B cell (primary cell): ENCODE measurements around the gene TCFL5. TPM values are rescaled to one million over a fixed set of nuclear protein-coding genes. Genes with fewer than 3 reads are reported as not detected.

Experiments
- ATAC-seq: fragments of 200-7000 bp; cut with Tn5 transposase; one replicate; pipeline ENCODE4 v1.10.0; 2021; ENCODE audit warnings: low read depth, mild to moderate bottlenecking, moderate number of reproducible peaks, moderate library complexity
- CTCF ChIA-PET: fragments of 350-600 bp; sonication (Branson Sonifier 250); formaldehyde crosslinking; loops from one replicate; lab custom pipeline; 2021; ENCODE audit warnings: antibody characterized with exemption, inconsistent platforms; lab: Charles Lee
- POLR2A ChIA-PET: fragments of 350-600 bp; sonication (Branson Sonifier 250); formaldehyde crosslinking; loops from one replicate; lab custom pipeline; 2021; ENCODE audit warnings: antibody characterized with exemption; lab: Charles Lee
- DNase-seq: peaks from one replicate; pipeline ENCODE4 v3.0.0; 2013
- H2AFZ ChIP-seq: 2 replicates; pipeline ENCODE4 v1.6.1; 2012; ENCODE audit warnings: mild to moderate bottlenecking, low read depth, low read length; ENCODE audit not compliant: insufficient read depth, poor library complexity, severe bottlenecking
- H3K27ac ChIP-seq, 2 donors: 1 replicate in 1 of 2; 2 replicates in 1 of 2; pipeline ENCODE4 v1.5.1; 2012 to 2013; ENCODE audit warnings: low read length in 2 of 2, mild to moderate bottlenecking in 2 of 2, moderate library complexity in 1 of 2
- H3K27me3 ChIP-seq, 4 experiments: fragments of 200-600 bp in 1 of 4; sonication (generic) in 1 of 4; replicated peaks in 1 of 4; 1 replicate in 2 of 4; 2 replicates in 2 of 4; pipeline versions ENCODE4 v1.6.1 to v1.7.0; 2013 to 2016; ENCODE audit warnings: low read length in 3 of 4, mild to moderate bottlenecking in 2 of 4, mixed read lengths in 1 of 4, moderate library complexity in 1 of 4; ENCODE audit not compliant: insufficient read depth in 4 of 4, control insufficient read depth in 3 of 4; ENCODE audit errors: control extremely low read depth in 1 of 4
- H3K36me3 ChIP-seq, 2 experiments: replicated peaks in 1 of 2; 1 replicate in 1 of 2; 2 replicates in 1 of 2; pipeline versions ENCODE4 v1.6.1 to v1.7.1; 2013; ENCODE audit warnings: low read length in 1 of 2; ENCODE audit not compliant: insufficient read depth in 2 of 2, control insufficient read depth in 1 of 2; ENCODE audit errors: control extremely low read depth in 1 of 2, extremely low read depth in 1 of 2
- H3K4me1 ChIP-seq, 2 donors: fragments of 200-600 bp in 1 of 2; sonication (generic) in 1 of 2; 1 replicate in 1 of 2; 2 replicates in 1 of 2; pipeline versions ENCODE4 v1.5.1 to v1.6.1; 2013 to 2017; ENCODE audit warnings: low read length in 2 of 2; ENCODE audit not compliant: control insufficient read depth in 2 of 2, insufficient read depth in 2 of 2
- H3K4me2 ChIP-seq: replicated peaks from 2 replicates; pipeline ENCODE3; 2012; ENCODE audit warnings: mild to moderate bottlenecking, low read depth, low read length; ENCODE audit not compliant: poor library complexity, severe bottlenecking
- H3K4me3 ChIP-seq, 5 experiments: fragments of 200-600 bp in 1 of 5; sonication (generic) in 1 of 5; 1 replicate in 3 of 5; 2 replicates in 2 of 5; pipeline versions ENCODE4 v1.5.1 to v1.7.0; 2011 to 2016; ENCODE audit warnings: low read length in 4 of 5, mild to moderate bottlenecking in 4 of 5, low read depth in 2 of 5, control low read depth in 1 of 5, moderate library complexity in 1 of 5; ENCODE audit not compliant: insufficient read depth in 1 of 5; ENCODE audit errors: control extremely low read depth in 1 of 5, extremely low read depth in 1 of 5
- H3K79me2 ChIP-seq: fragments of 200-600 bp; sonication (generic); one replicate; pipeline ENCODE4 v1.6.0; 2016; ENCODE audit warnings: low read length; ENCODE audit not compliant: control insufficient read depth, insufficient read depth
- H3K9ac ChIP-seq: fragments of 200-600 bp; sonication (generic); 2 replicates; pipeline ENCODE4 v1.6.1; 2017; ENCODE audit warnings: mild to moderate bottlenecking, low read length, moderate library complexity
- H3K9me3 ChIP-seq, 3 donors: one replicate each; pipeline versions ENCODE4 v1.6.1 to v1.7.1; 2013; ENCODE audit warnings: low read length in 2 of 3; ENCODE audit not compliant: control insufficient read depth in 2 of 3, insufficient read depth in 1 of 3; ENCODE audit errors: control extremely low read depth in 1 of 3
- H4K20me1 ChIP-seq: 2 replicates; pipeline ENCODE4 v1.6.0; 2012; ENCODE audit warnings: mild to moderate bottlenecking, low read length; ENCODE audit not compliant: insufficient read depth, control insufficient read depth, poor library complexity, severe bottlenecking
- H3K27ac Mint-ChIP-seq: one replicate; pipeline ENCODE4 v1.8.0; 2021; ENCODE audit warnings: mixed read lengths
- H3K27me3 Mint-ChIP-seq: one replicate; pipeline ENCODE4 v1.8.0; 2021; ENCODE audit warnings: mixed read lengths
- H3K4me1 Mint-ChIP-seq: one replicate; pipeline ENCODE4 v1.8.0; 2021; ENCODE audit warnings: mixed read lengths
- H3K4me3 Mint-ChIP-seq: one replicate; pipeline ENCODE4 v1.8.0; 2021; ENCODE audit warnings: mixed read lengths
- H3K9me3 Mint-ChIP-seq: one replicate; pipeline ENCODE4 v1.8.0; 2022; ENCODE audit warnings: mixed read lengths; ENCODE audit not compliant: insufficient read depth
- EZH2 ChIP-seq: IDR thresholded peaks from 2 replicates; pipeline ENCODE4 v1.6.1; 2012; ENCODE audit warnings: borderline replicate concordance, low read depth, mild to moderate bottlenecking, moderate library complexity, low read length; ENCODE audit not compliant: insufficient read depth, poor library complexity, severe bottlenecking
- WGBS: methylation state at CpG from one replicate; pipeline ENCODE4 v1.1.5; 2013; ENCODE audit warnings: missing lambda C conversion rate; ENCODE audit not compliant: insufficient coverage; 5-methylcytosine and 5-hydroxymethylcytosine counted together
- intact Hi-C: fragments of 100-400 bp; cut with micrococcal nuclease; formaldehyde crosslinking; loops from one replicate; pipeline ENCODE4 v1.10.0; 2022
- polyA plus RNA-seq: library from polyadenylated mRNA; depleted of rRNA; stranded (reverse); fragments of >200 nt; gene quantifications from 2 replicates; pipeline ENCODE4 v1.2.3, GENCODE V29; 2012
- total RNA-seq, 2 donors: library from RNA; stranded (reverse); fragments of 120-200 nt in 1 of 2; gene quantifications; 1 replicate in 1 of 2; 2 replicates in 1 of 2; pipeline versions ENCODE4 v1.2.3 to v1.2.4, GENCODE V29; 2013 to 2022
- TF ChIP-seq, protein P1 (sequence below): fragments of 200-600 bp; IDR thresholded peaks from one replicate; pipeline ENCODE4 v1.8.0; 2022; ENCODE audit warnings: antibody characterized with exemption, mild to moderate bottlenecking

The TCFL5 gene
- total and polyA plus RNA-seq, 2 donors (not counting 1 experiment from before 2014, with no cell fraction given), result 2.0 to 16.2 TPM

DNA sequence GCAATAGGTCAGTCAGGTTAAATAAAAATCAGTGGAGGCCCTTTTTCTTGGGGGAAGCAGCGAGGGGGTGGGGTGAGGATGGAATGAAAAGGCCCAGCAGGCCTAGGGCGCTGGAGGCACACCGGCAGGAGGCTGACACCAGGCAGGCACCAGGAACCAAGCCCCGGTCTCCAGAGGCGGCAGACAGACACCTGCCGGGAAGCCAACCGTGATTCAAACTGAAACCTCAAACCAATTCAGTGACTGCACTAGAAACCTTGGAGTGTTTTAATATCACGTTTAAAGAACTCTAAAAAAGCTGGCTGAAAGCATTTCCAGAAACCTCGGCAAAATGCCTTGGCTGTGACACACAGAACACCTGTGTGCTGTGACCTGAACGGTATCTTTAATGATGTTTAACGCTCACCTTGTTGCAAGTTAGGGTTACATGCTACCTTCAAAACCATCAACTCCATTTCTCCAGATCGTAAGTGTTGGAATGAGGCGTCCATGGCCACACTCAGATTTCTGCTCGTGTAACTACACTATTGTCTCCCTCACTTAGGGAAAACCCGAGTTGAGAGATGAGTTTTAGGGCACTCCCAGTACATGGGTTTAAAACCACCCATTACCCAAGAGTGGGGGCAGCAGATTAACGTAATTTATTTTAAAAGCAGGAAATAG lies 37.5 kb upstream of the TCFL5 start:
- Histone ChIP-seq H3K9ac (no peak overlapping the region), H3K4me3 (no peak overlapping the region), H4K20me1 (peaks cover 48% of the 10 kb centered on the region), H3K4me2 (peak overlapping the region; percentile 54), H2AFZ (no peak overlapping the region), H3K27me3 (no peaks in the 10 kb centered on the region), H3K4me1 (peaks cover 12 to 20% of the 10 kb centered on the region in 2 donors), H3K9me3 (no peaks in the 10 kb centered on the region), H3K79me2 (no peaks in the 10 kb centered on the region), H3K27ac (no peak overlapping the region), H3K36me3 (peaks cover 4 to 46% of the 10 kb centered on the region in 2 experiments)
- no peak for TF ChIP-seq EZH2
- TF ChIP-seq, protein P1, sequence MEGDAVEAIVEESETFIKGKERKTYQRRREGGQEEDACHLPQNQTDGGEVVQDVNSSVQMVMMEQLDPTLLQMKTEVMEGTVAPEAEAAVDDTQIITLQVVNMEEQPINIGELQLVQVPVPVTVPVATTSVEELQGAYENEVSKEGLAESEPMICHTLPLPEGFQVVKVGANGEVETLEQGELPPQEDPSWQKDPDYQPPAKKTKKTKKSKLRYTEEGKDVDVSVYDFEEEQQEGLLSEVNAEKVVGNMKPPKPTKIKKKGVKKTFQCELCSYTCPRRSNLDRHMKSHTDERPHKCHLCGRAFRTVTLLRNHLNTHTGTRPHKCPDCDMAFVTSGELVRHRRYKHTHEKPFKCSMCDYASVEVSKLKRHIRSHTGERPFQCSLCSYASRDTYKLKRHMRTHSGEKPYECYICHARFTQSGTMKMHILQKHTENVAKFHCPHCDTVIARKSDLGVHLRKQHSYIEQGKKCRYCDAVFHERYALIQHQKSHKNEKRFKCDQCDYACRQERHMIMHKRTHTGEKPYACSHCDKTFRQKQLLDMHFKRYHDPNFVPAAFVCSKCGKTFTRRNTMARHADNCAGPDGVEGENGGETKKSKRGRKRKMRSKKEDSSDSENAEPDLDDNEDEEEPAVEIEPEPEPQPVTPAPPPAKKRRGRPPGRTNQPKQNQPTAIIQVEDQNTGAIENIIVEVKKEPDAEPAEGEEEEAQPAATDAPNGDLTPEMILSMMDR, result no peak
- DNase-seq (no peak), ATAC-seq (no peak)
- Mint-ChIP-seq H3K9me3 (no peaks in the 10 kb centered on the region), H3K27ac (peak overlapping the region; percentile 8), H3K27me3 (no peaks in the 10 kb centered on the region), H3K4me3 (peak overlapping the region; percentile 10), H3K4me1 (peaks cover 30% of the 10 kb centered on the region)
- 45% methylated on average over 13 of the region's 16 CpGs for WGBS
- ChIA-PET CTCF (interaction anchor here (0.7 to 3.3 kb wide), 12 partner anchors 8 to 113 kb away, joined by 3 to 28 read pairs (median 4); no protein-coding TSS in a partner anchor), POLR2A (no interaction called here)
- intact Hi-C loops, result no loop called here
